HepG2 (cell line): ENCODE data around the gene RPTOR. TPM values are rescaled to one million over a fixed set of nuclear protein-coding genes. Genes with fewer than 3 reads are reported as not detected.

Experiments used
- ATAC-seq: fragments of 200-7000 bp; cut with Tn5 transposase; 3 replicates; pipeline ENCODE4 v1.9.1; 2020; ENCODE audit warnings: mild to moderate bottlenecking, moderate library complexity
- BruUV-seq: library from RNA; stranded (reverse); fragments of 400-500 nt; replicated peaks from 2 replicates; lab custom pipeline; 2021; lab: Mats Ljungman, UMichigan
- CTCF ChIA-PET: fragments of 300-600 bp; formaldehyde crosslinking; extraction: SDS; loops from one replicate; lab custom pipeline; 2021; ENCODE audit warnings: low total read pairs, inconsistent platforms, low intra/inter-chr PET ratio; lab: Yijun Ruan, JAX
- POLR2A ChIA-PET: fragments of 350-600 bp; sonication (Branson Sonifier 250); formaldehyde crosslinking; loops from one replicate; lab custom pipeline; 2020; ENCODE audit warnings: antibody characterized with exemption, inconsistent platforms; lab: Yijun Ruan, JAX
- DNase-seq: peaks from one replicate; pipeline ENCODE4 v3.0.0-alpha.2; 2015; ENCODE audit warnings: low spot score
- FAIRE-seq: peaks from 3 replicates; lab custom pipeline; 2011; peaks lifted over from hg19 to GRCh38; lab: Jason Lieb, UNC
- H2AFZ ChIP-seq: one replicate; pipeline ENCODE4 v1.6.1; 2011; ENCODE audit warnings: low read length, inconsistent platforms
- H3K27ac ChIP-seq: fragments of 300-600 bp; 3 replicates; pipeline ENCODE4 v1.8.0; 2011; ENCODE audit warnings: mixed run types, mild to moderate bottlenecking, mixed read lengths, low read length, inconsistent platforms; ENCODE audit not compliant: insufficient read depth; ENCODE audit errors: extremely low read length
- H3K27me3 ChIP-seq, 2 experiments: fragments of 200-600 bp in 1 of 2; 2 replicates in 1 of 2; 3 replicates in 1 of 2; pipeline versions ENCODE4 v1.6.0 to v1.8.0; 2011; ENCODE audit warnings: low read length in 2 of 2, mild to moderate bottlenecking in 2 of 2, moderate library complexity in 2 of 2, inconsistent platforms in 1 of 2; ENCODE audit not compliant: insufficient read depth in 2 of 2, control insufficient read depth in 1 of 2
- H3K36me3 ChIP-seq, 2 experiments: fragments of 200-600 bp in 1 of 2; replicated peaks in 1 of 2; 2 replicates in 1 of 2; 3 replicates in 1 of 2; pipeline versions ENCODE4 v1.5.1 to v1.8.0; 2011; ENCODE audit warnings: low read length in 2 of 2, inconsistent platforms in 1 of 2; ENCODE audit not compliant: insufficient read depth in 2 of 2, control insufficient read depth in 1 of 2
- H3K4me1 ChIP-seq: 2 replicates; pipeline ENCODE4 v1.5.1; 2012; ENCODE audit warnings: low read length, inconsistent platforms; ENCODE audit not compliant: insufficient read depth
- H3K4me2 ChIP-seq: 2 replicates; pipeline ENCODE4 v1.6.0; 2011; ENCODE audit warnings: low read depth, low read length, inconsistent platforms
- H3K4me3 ChIP-seq, 3 experiments: fragments of 200-600 bp in 1 of 3; sonication (generic), shearing (Covaris generic) in 1 of 3; replicated peaks in 1 of 3; 2 replicates each; pipeline ENCODE4 v1.5.1; 2011 to 2016; ENCODE audit warnings: low read length in 3 of 3, inconsistent platforms in 2 of 3, low read depth in 2 of 3, mild to moderate bottlenecking in 2 of 3, control low read depth in 1 of 3, mixed read lengths in 1 of 3; ENCODE audit not compliant: insufficient read depth in 1 of 3
- H3K79me2 ChIP-seq: one replicate; pipeline ENCODE4 v1.6.1; 2011; ENCODE audit warnings: low read length, inconsistent platforms; ENCODE audit not compliant: insufficient read depth
- H3K9ac ChIP-seq: 2 replicates; pipeline ENCODE4 v1.6.0; 2011; ENCODE audit warnings: mild to moderate bottlenecking, low read depth, low read length, inconsistent platforms; ENCODE audit not compliant: insufficient read depth
- H3K9me3 ChIP-seq: 2 replicates; pipeline ENCODE4 v1.5.1; 2012; ENCODE audit warnings: mild to moderate bottlenecking, low read length
- H4K20me1 ChIP-seq: 2 replicates; pipeline ENCODE4 v1.6.0; 2011; ENCODE audit warnings: inconsistent platforms, mild to moderate bottlenecking, low read length, moderate library complexity; ENCODE audit not compliant: insufficient read depth
- BORCS8-MEF2B ChIP-seq: sonication (generic); formaldehyde crosslinking; IDR thresholded peaks from 2 replicates; pipeline ENCODE4 v1.8.0; 2022; ENCODE audit warnings: mild to moderate bottlenecking, missing genetic modification reagents
- BRCA1 ChIP-seq: sonication (generic); formaldehyde crosslinking; IDR thresholded peaks from 2 replicates; pipeline ENCODE4 v1.4.0; 2020; ENCODE audit warnings: missing genetic modification reagents
- CEBPG ChIP-seq: IDR thresholded peaks from 2 replicates; pipeline ENCODE4 v1.6.1; 2016
- CSRNP1 ChIP-seq: sonication (generic); formaldehyde crosslinking; IDR thresholded peaks from 2 replicates; pipeline ENCODE4 v1.8.1; 2023; ENCODE audit warnings: mild to moderate bottlenecking, missing genetic modification reagents
- EED ChIP-seq: sonication (generic); formaldehyde crosslinking; IDR thresholded peaks from 2 replicates; pipeline ENCODE4 v1.5.0; 2020; ENCODE audit warnings: mild to moderate bottlenecking, missing genetic modification reagents
- FOXA1 ChIP-seq, 2 experiments: fragments of 450-650 bp in 1 of 2; sonication (generic) in 1 of 2; formaldehyde crosslinking in 1 of 2; IDR thresholded peaks; 2 replicates each; pipeline versions ENCODE4 v1.4.0 to v1.6.1; 2016 to 2020; ENCODE audit warnings: missing genetic modification reagents in 1 of 2
- HMG20A ChIP-seq: IDR thresholded peaks from 2 replicates; pipeline ENCODE4 v1.6.1; 2016; ENCODE audit warnings: borderline replicate concordance
- HMG20B ChIP-seq: conservative IDR thresholded peaks from 2 replicates; pipeline ENCODE4 v1.6.1; 2016; ENCODE audit warnings: missing genetic modification reagents, missing compliant biosample characterization
- HNF4A ChIP-seq: sonication (generic); formaldehyde crosslinking; IDR thresholded peaks from 2 replicates; pipeline ENCODE4 v1.4.0; 2020; ENCODE audit warnings: missing genetic modification reagents
- HOMEZ ChIP-seq: IDR thresholded peaks from 2 replicates; pipeline ENCODE4 v1.6.1; 2016; ENCODE audit warnings: low read depth
- KLF12 ChIP-seq: sonication (generic); formaldehyde crosslinking; IDR thresholded peaks from 2 replicates; pipeline ENCODE4 v1.4.0; 2020; ENCODE audit warnings: missing genetic modification reagents, borderline replicate concordance
- MED8 ChIP-seq: sonication (generic); formaldehyde crosslinking; IDR thresholded peaks from 2 replicates; pipeline ENCODE4 v1.8.1; 2023; ENCODE audit warnings: mild to moderate bottlenecking, missing genetic modification reagents; ENCODE audit not compliant: insufficient replicate concordance
- NR2F2 ChIP-seq: IDR thresholded peaks from 2 replicates; pipeline ENCODE4 v1.6.1; 2012; ENCODE audit warnings: low read depth, inconsistent platforms, borderline replicate concordance
- SMC3 ChIP-seq: IDR thresholded peaks from 2 replicates; pipeline ENCODE4 v1.6.1; 2011; ENCODE audit warnings: low read length, improper control_type of control experiment
- TCF12 ChIP-seq, 2 experiments: fragments of 450-650 bp in 1 of 2; sonication (generic) in 1 of 2; formaldehyde crosslinking in 1 of 2; IDR thresholded peaks; 2 replicates each; pipeline versions ENCODE4 v1.6.1 to v1.8.0; 2017 to 2022; ENCODE audit warnings: antibody characterized with exemption in 1 of 2, mild to moderate bottlenecking in 1 of 2, missing genetic modification reagents in 1 of 2, moderate library complexity in 1 of 2
- ZBTB33 ChIP-seq: sonication (generic); formaldehyde crosslinking; IDR thresholded peaks from 2 replicates; pipeline ENCODE4 v1.4.0; 2020; ENCODE audit warnings: missing genetic modification reagents
- ZNF224 ChIP-seq: sonication (generic); formaldehyde crosslinking; IDR thresholded peaks from 2 replicates; pipeline ENCODE4 v1.5.0; 2020; ENCODE audit warnings: mild to moderate bottlenecking, missing genetic modification reagents
- ZNF383 ChIP-seq: sonication (generic); formaldehyde crosslinking; IDR thresholded peaks from 2 replicates; pipeline ENCODE4 v1.4.0; 2020; ENCODE audit warnings: missing genetic modification reagents, mild to moderate bottlenecking, borderline replicate concordance
- ZNF569 ChIP-seq: sonication (generic); formaldehyde crosslinking; IDR thresholded peaks from 2 replicates; pipeline ENCODE4 v1.5.0; 2020; ENCODE audit warnings: mild to moderate bottlenecking, missing genetic modification reagents, moderate library complexity, borderline replicate concordance
- ZNF614 ChIP-seq: IDR thresholded peaks from 2 replicates; pipeline ENCODE4 v1.6.1; 2018; ENCODE audit warnings: missing biosample characterization, missing genetic modification reagents, inconsistent platforms, borderline replicate concordance
- WGBS: methylation state at CpG from one replicate; pipeline ENCODE4 v1.1.6; 2017; ENCODE audit warnings: low lambda C conversion rate; 5-methylcytosine and 5-hydroxymethylcytosine counted together
- in situ Hi-C: cut with HindIII; loops from 2 replicates; pipeline ENCODE4 v1.10.0; 2017; ENCODE audit warnings: low pct_unique_long_range_greater_than_20kb; ENCODE audit not compliant: extremely low pct_ligation_motif_present
- intact Hi-C: fragments of 100-400 bp; cut with micrococcal nuclease; formaldehyde crosslinking; loops from one replicate; pipeline ENCODE4 v1.10.0; 2022; ENCODE audit not compliant: unreplicated experiment
- polyA plus RNA-seq, 8 experiments: library from polyadenylated mRNA; depleted of rRNA in 3 of 8; stranded (reverse) in 7 of 8; unstranded in 1 of 8; fragments of >200 nt; fragmentation: Illumina TruSeq in 4 of 8; extraction: Trizol in 4 of 8; gene quantifications; 2 replicates each; pipeline versions ENCODE4 v1.2.1 to v1.2.3, GENCODE V29; 2011 to 2016; ENCODE audit warnings: low read depth in 4 of 8, missing spikeins in 1 of 8, mixed read lengths in 1 of 8; ENCODE audit not compliant: insufficient read depth in 1 of 8
- total RNA-seq, 5 experiments: library from RNA; depleted of rRNA; stranded (reverse); fragments of >200 nt; fragmentation: Illumina TruSeq; extraction: Trizol; gene quantifications; 2 replicates each; pipeline ENCODE4 v1.2.3, GENCODE V29; 2016; ENCODE audit warnings: low read depth in 1 of 5

Gene RPTOR
- total and polyA plus RNA-seq, 2 of the 13 experiments (the other 11 are each of a cell fraction or from before 2014, with no cell fraction given) = 6.6 to 25.3 TPM

- Histone ChIP-seq H3K27me3 (no peaks in the 10 kb centered on the region), H3K9me3 (no peaks in the 10 kb centered on the region; the same call in 1 of the 2 replicates), H2AFZ (no peak overlapping the region), H4K20me1 (no peaks in the 10 kb centered on the region), H3K9ac (no peak overlapping the region), H3K36me3 (peaks cover 6 to 11% of the 10 kb centered on the region in 2 experiments; a peak in 3 of 5 replicates), H3K4me2 (no peak overlapping the region), H3K79me2 (peaks cover 61% of the 10 kb centered on the region), H3K4me1 (no peaks in the 10 kb centered on the region), H3K27ac (no peak overlapping the region), H3K4me3 (no peak overlapping the region)
- in situ Hi-C loops (no loop called here), intact Hi-C loops (no loop called here)
- no peak for TF ChIP-seq ZNF224 (CRISPR knock-in tag)
- TF ChIP-seq NR2F2 = no peak
- TF ChIP-seq HMG20B (CRISPR knock-in tag) = no peak
- TF ChIP-seq CEBPG (CRISPR knock-in tag) = no peak
- TF ChIP-seq ZBTB33 (CRISPR knock-in tag) = no peak
- no peak for TF ChIP-seq BRCA1
- no peak for TF ChIP-seq SMC3
- no peak for TF ChIP-seq HNF4A
- TF ChIP-seq HOMEZ (CRISPR knock-in tag) = no peak
- TF ChIP-seq TCF12 (IDR thresholded peaks at IDR 0.05) = no peak
- no peak for TF ChIP-seq TCF12 (CRISPR knock-in tag; IDR thresholded peaks at IDR 0.05)
- TF ChIP-seq ZNF614 (CRISPR knock-in tag) = no peak
- TF ChIP-seq ZNF383 (CRISPR knock-in tag) = no peak
- no peak for TF ChIP-seq EED (CRISPR knock-in tag)
- no peak for TF ChIP-seq MED8
- no peak for TF ChIP-seq FOXA1 (IDR thresholded peaks at IDR 0.05)
- TF ChIP-seq FOXA1 (CRISPR knock-in tag; IDR thresholded peaks at IDR 0.05) = no peak
- no peak for TF ChIP-seq ZNF569 (CRISPR knock-in tag)
- TF ChIP-seq BORCS8-MEF2B (CRISPR knock-in tag) = no peak
- no peak for TF ChIP-seq HMG20A
- no peak for TF ChIP-seq CSRNP1
- no peak for TF ChIP-seq KLF12 (CRISPR knock-in tag)
- ChIA-PET CTCF (no interaction called here), POLR2A (no interaction called here)
- DNase-seq (no peak), ATAC-seq (no peak), FAIRE-seq (no peak)
- no TSS peak for BruUV-seq
- 83% methylated on average over 3 of the region's 3 CpGs for WGBS
These were observed 77.3 kb downstream of the RPTOR start for GRCh38 chr17:80621997-80622357.
